Measurements from ENCODE around the gene PRKN. TPM values are rescaled to one million over a fixed set of nuclear protein-coding genes. Genes with fewer than 3 reads are reported as not detected.

The PRKN gene
- total RNA-seq, 1 experiment from 2014 or later = 0.46 TPM

DNA sequence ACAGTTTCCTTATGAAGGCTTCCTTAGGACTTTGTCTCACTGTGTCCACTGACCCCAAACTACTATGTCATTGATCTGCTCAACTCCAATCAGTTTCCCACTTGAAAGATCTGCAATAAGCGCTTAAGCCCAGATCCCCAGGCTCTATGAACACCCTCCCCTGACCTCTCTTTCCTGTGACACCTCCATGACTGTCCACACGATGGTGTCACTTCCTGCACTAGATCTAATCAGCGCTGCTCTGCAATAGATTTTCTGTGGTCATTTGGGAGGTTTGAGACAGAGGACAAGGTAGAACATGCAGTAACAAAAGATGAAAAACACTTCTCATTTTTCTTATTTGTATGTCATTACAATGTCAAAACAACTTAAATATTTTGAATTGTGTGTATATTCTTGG lies 1149.1 kb downstream of the PRKN start:
- DNase-seq (ENCODE audit: low read depth, low spot score) = no peak

DNA sequence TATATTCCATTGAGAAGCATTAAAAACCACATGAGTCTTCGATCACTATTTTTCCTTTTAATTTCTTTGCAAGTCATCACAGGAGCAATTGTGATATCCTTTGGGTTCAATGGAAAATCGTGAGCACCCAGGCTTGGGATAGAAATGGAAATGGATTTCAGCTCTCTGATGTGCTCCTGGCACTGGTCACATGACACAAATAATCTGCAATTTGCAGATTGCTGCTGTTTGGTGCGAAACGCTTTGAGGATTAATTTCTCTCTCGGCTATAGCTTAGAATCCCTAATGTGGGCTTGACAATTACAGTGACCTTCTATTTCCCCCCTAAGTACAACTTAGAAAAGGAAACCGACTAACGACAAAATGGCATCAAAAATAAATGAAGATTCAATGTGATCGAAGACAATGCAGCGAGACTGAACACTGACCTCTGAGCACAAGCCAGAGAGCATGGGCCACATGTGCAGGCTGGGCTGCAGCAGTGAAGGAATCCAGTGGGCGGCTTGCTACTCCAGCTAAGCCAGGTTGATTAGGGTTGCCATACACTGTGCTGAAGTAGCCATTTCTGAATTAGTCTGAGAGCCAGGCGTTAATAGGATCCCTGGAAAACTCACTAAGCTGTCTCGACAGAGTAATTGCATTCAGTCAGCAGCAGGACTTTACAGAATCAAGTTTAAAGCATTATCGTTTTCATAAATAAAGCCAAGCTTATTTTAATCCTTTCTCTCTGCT lies 1151.9 kb downstream of the PRKN start:
- no peak for TF ChIP-seq REST (IDR thresholded peaks at IDR 0.05; ENCODE audit: insufficient read depth in 1 of 2, low read depth in 2 of 2, low read length in 1 of 2)
- TF ChIP-seq POLR2AphosphoS5 (IDR thresholded peaks at IDR 0.05; ENCODE audit: low read depth, low read length) = no peak
- ATAC-seq (no peak), DNase-seq (ENCODE audit: low read depth, low spot score) (no peak)
- intact Hi-C loops (cut with micrococcal nuclease; ENCODE audit: unreplicated experiment) (no loop called here), in situ Hi-C loops (cut with HindIII; ENCODE audit: low pct_unique_long_range_greater_than_20kb, low sequenced_read_pairs) (no loop called here)
- ChIA-PET CTCF (no interaction called here), POLR2A (no interaction called here)
- no peaks in the 10 kb centered on the region for H3K4me1 ChIP-seq (ENCODE audit: control insufficient read depth, insufficient read depth, low read length)
- H3K27ac ChIP-seq (ENCODE audit: low read length) = no peak overlapping the region
- BruUV-seq (replicated peaks) = no TSS peak
- H3K36me3 ChIP-seq (ENCODE audit: control insufficient read depth, insufficient read depth, low read length) = no peaks in the 10 kb centered on the region
- no peaks in the 10 kb centered on the region for H3K27me3 ChIP-seq (ENCODE audit: control insufficient read depth, insufficient read depth, low read length)
- H3K4me3 ChIP-seq (ENCODE audit: low read depth in 2 of 2, low read length in 2 of 2) = no peak overlapping the region
- no peaks in the 10 kb centered on the region for H3K9me3 ChIP-seq (ENCODE audit: control insufficient read depth, insufficient read depth, low read depth, low read length)

More for the DNA sequence above, 1149.1 kb downstream of the PRKN start:
- no peaks in the 10 kb centered on the region for H3K9me3 ChIP-seq (ENCODE audit: control insufficient read depth, insufficient read depth, low read depth, low read length)
- intact Hi-C loops (cut with micrococcal nuclease; ENCODE audit: unreplicated experiment) = no loop called here
- no peaks in the 10 kb centered on the region for H3K36me3 ChIP-seq (ENCODE audit: control insufficient read depth, insufficient read depth, low read length)
- in situ Hi-C loops (cut with HindIII; ENCODE audit: low pct_unique_long_range_greater_than_20kb, low sequenced_read_pairs) = no loop called here
- H3K27me3 ChIP-seq (ENCODE audit: control insufficient read depth, insufficient read depth, low read length) = no peaks in the 10 kb centered on the region
- ATAC-seq = no peak
- no peak overlapping the region for H3K4me3 ChIP-seq (ENCODE audit: low read depth in 2 of 2, low read length in 2 of 2)
- BruUV-seq (replicated peaks) = no TSS peak
- no peaks in the 10 kb centered on the region for H3K4me1 ChIP-seq (ENCODE audit: control insufficient read depth, insufficient read depth, low read length)
- H3K27ac ChIP-seq (ENCODE audit: low read length) = no peak overlapping the region
- CTCF ChIA-PET = no interaction called here
- TF ChIP-seq, protein P1, sequence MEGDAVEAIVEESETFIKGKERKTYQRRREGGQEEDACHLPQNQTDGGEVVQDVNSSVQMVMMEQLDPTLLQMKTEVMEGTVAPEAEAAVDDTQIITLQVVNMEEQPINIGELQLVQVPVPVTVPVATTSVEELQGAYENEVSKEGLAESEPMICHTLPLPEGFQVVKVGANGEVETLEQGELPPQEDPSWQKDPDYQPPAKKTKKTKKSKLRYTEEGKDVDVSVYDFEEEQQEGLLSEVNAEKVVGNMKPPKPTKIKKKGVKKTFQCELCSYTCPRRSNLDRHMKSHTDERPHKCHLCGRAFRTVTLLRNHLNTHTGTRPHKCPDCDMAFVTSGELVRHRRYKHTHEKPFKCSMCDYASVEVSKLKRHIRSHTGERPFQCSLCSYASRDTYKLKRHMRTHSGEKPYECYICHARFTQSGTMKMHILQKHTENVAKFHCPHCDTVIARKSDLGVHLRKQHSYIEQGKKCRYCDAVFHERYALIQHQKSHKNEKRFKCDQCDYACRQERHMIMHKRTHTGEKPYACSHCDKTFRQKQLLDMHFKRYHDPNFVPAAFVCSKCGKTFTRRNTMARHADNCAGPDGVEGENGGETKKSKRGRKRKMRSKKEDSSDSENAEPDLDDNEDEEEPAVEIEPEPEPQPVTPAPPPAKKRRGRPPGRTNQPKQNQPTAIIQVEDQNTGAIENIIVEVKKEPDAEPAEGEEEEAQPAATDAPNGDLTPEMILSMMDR (IDR thresholded peaks at IDR 0.05) = no peak
- no peak for TF ChIP-seq TCF7L2 (IDR thresholded peaks at IDR 0.05; ENCODE audit: low read depth, low read length)
- TF ChIP-seq REST (IDR thresholded peaks at IDR 0.05; ENCODE audit: insufficient read depth in 1 of 2, low read depth in 2 of 2, low read length in 1 of 2) = no peak
- TF ChIP-seq SIN3A (IDR thresholded peaks at IDR 0.05; ENCODE audit: borderline replicate concordance, insufficient read depth, low read depth, low read length) = no peak
- no peak for TF ChIP-seq POLR2AphosphoS5 (IDR thresholded peaks at IDR 0.05; ENCODE audit: low read depth, low read length)
- POLR2A ChIA-PET = no interaction called here
